DND-41 (cell line): ENCODE data around the gene RNF10.

Source experiments
- CTCF ChIP-seq: IDR thresholded peaks from 2 replicates; pipeline ENCODE4 v1.5.1; 2012; ENCODE audit warnings: borderline replicate concordance, low read length, moderate library complexity, mild to moderate bottlenecking; ENCODE audit not compliant: poor library complexity, severe bottlenecking; ENCODE audit errors: extremely low read depth
- EZH2 ChIP-seq: IDR thresholded peaks from 3 replicates; pipeline ENCODE4 v1.6.1; 2012; ENCODE audit warnings: borderline replicate concordance, low read depth, mild to moderate bottlenecking, moderate library complexity, low read length, inconsistent platforms; ENCODE audit not compliant: severe bottlenecking

DNA sequence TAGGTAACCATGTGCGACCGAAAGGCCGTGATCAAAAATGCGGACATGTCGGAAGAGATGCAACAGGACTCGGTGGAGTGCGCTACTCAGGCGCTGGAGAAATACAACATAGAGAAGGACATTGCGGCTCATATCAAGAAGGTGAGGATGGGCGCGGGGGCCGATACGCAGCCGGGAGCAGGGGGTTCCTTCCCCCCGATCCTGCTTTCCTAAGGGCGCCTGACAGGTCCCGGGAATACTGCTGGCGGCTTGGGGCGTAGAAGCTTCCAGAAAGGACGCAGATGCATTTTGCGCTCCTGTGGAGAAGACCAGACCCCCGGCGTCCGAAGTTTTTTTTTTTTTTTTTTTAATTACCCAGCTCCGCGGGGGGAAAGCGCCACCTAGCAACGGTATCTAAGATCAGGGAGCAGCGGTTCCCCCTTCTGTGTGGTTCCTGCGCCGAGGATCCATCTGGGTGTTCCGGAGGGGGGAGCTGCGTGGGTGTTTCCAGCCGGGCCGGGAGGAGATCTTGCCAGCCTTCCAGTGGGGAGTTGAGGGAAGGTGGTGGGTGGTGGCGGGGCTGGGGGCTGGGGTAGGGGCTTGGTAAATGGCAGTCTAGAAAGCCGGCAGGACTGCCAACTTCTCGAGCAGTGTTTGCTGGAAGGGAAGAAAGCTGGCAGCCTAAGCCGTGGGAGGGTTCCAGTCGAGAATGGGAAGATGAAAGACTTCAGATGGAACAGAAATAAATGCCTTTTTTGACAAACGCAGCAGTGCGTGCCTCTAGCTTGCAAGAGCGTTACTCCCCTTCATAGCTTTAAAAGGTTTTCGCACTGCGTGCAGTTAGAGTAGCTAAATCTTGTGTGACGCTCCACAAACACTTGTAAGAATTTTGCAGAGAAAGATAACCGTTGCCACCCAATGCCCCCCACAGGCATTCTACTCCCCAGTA is 37.5 kb upstream of the RNF10 start:
- TF ChIP-seq EZH2 (no peak), CTCF (peak; percentile 39)
